MM.1S (cell line): ENCODE data around the gene L3MBTL4.

ENCODE experiments used
- EZH2phosphoT487 ChIP-seq: fragments of 300-600 bp; sonication (generic); IDR thresholded peaks from 2 replicates; pipeline ENCODE4 v1.6.1; 2018; ENCODE audit warnings: antibody characterized with exemption, low read length
- TF ChIP-seq, protein P1 (sequence below): fragments of 300-600 bp; sonication (generic); IDR thresholded peaks from 2 replicates; pipeline ENCODE4 v1.5.1; 2016; ENCODE audit warnings: antibody characterized with exemption, low read length, mixed read lengths

DNA sequence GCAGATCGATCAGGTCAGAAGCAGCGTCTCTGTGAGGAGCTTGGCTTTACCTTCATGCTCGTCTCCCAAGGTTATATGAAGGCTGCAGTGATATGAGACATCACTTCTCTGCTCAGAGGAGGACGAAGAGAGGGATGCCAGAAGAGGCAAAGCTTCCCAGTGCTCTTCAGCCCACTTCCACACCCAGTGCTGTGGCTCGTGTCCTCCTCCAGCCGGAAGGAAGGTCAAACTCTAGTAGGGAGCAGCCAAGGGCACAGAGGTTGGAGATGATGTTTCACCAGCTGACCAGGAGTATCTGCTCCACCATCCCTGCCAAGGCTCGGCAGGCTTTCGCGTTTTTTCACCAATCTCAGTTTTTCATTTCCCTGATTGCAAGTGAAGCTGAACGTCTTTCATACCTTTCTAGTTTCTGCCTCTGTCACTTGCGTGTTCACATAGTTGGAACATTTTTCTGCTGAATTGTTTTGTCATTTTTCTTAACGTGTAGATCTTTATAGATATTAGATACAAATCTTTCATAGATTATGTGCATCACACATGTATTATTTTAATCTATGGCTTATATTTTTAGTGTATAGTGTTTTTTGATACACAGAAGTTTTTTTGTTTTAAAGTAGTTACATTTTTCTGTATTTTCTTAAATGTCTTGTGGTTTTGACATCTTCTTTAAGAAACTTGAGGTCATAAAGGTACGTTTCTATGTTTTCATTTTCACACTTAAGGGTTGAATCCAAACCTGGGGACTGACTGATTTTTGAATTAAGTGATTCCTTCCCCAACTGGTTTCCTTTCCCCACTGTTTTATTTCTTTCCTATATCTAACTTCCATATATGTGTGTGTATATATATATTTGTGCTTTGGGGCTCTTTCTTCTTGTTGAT lies 23.5 kb upstream of the L3MBTL4 start:
- TF ChIP-seq, protein P1, sequence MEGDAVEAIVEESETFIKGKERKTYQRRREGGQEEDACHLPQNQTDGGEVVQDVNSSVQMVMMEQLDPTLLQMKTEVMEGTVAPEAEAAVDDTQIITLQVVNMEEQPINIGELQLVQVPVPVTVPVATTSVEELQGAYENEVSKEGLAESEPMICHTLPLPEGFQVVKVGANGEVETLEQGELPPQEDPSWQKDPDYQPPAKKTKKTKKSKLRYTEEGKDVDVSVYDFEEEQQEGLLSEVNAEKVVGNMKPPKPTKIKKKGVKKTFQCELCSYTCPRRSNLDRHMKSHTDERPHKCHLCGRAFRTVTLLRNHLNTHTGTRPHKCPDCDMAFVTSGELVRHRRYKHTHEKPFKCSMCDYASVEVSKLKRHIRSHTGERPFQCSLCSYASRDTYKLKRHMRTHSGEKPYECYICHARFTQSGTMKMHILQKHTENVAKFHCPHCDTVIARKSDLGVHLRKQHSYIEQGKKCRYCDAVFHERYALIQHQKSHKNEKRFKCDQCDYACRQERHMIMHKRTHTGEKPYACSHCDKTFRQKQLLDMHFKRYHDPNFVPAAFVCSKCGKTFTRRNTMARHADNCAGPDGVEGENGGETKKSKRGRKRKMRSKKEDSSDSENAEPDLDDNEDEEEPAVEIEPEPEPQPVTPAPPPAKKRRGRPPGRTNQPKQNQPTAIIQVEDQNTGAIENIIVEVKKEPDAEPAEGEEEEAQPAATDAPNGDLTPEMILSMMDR: no peak
- TF ChIP-seq EZH2phosphoT487: no peak
